Subcutaneous adipose tissue (tissue), 4 donors: Measurements from ENCODE around the gene EYS. TPM values are rescaled to one million over a fixed set of nuclear protein-coding genes. Genes with fewer than 3 reads are reported as not detected.

ENCODE experiments used
- CTCF ChIP-seq: fragments of 450-650 bp; IDR thresholded peaks from one replicate; pipeline ENCODE4 v1.5.1; 2016; ENCODE audit warnings: low read depth, mild to moderate bottlenecking, control low read depth, antibody characterized with exemption, moderate library complexity
- total RNA-seq, 4 donors: library from RNA; depleted of rRNA; stranded (reverse); fragments of >200 nt; gene quantifications; one replicate each; pipeline ENCODE4 v1.1.0, GENCODE V29; 2016

Gene EYS
- total RNA-seq: 1 to 10 TPM in 1 of 4 donors, under 1 TPM in 3; 0.17 to 3.8 (median 0.82) TPM

- no peak for TF ChIP-seq CTCF
These were observed at the start of gene EYS for GRCh38 chr6:65707126-65707826. TSS of gene EYS (minus strand) at chr6:65707226. CDS start at chr6:65495410, 211,816 bp downstream.

- TF ChIP-seq CTCF: no peak
These were observed 39.3 kb upstream of the EYS start for GRCh38 chr6:65746302-65746701.

- no peak for TF ChIP-seq CTCF
These were observed 38.6 kb upstream of the EYS start for GRCh38 chr6:65745614-65746013.

GRCh38 chr6:65728879-65729479, 22.0 kb upstream of the EYS start:
- no peak for TF ChIP-seq CTCF

GRCh38 chr6:65719101-65719500, 12.1 kb upstream of the EYS start:
- no peak for TF ChIP-seq CTCF

GRCh38 chr6:65711531-65711930, 4.5 kb upstream of the EYS start:
- no peak for TF ChIP-seq CTCF

GRCh38 chr6:65709099-65709830, 2.2 kb upstream of the EYS start:
- no peak for TF ChIP-seq CTCF
